Kidney tubule cell (primary cell): ENCODE measurements around the gene ICOSLG.
"Not testable (repeated sequence)": the region's sequence is repeated elsewhere in the genome, so short reads cannot be mapped to it uniquely, and the experiment has no call there.

Experiments used
- DNase-seq: peaks from one replicate; pipeline ENCODE4 v3.0.0-alpha.2; 2018; ENCODE audit warnings: low spot score

The ICOSLG gene

GRCh38 chr21:44223334-44223733, 17.4 kb downstream of the ICOSLG start:
- not testable (repeated sequence) for DNase-seq

- DNase-seq = not testable (repeated sequence)
These were observed 20.1 kb downstream of the ICOSLG start for GRCh38 chr21:44220674-44221073.

- DNase-seq = not testable (repeated sequence)
These were observed 22.3 kb downstream of the ICOSLG start for GRCh38 chr21:44218461-44218860.

GRCh38 chr21:44211978-44212377, 28.8 kb downstream of the ICOSLG start:
- DNase-seq = not testable (repeated sequence)

- not testable (repeated sequence) for DNase-seq
These were observed 29.2 kb downstream of the ICOSLG start for GRCh38 chr21:44211574-44211973.

GRCh38 chr21:44207860-44208646, 32.7 kb downstream of the ICOSLG start:
- peak; percentile 0 for DNase-seq

GRCh38 chr21:44206698-44207676, 33.8 kb downstream of the ICOSLG start:
- not testable (repeated sequence) for DNase-seq

- DNase-seq = not testable (repeated sequence)
These were observed 34.6 kb downstream of the ICOSLG start for GRCh38 chr21:44206187-44206586.

- DNase-seq = not testable (repeated sequence)
These were observed 38.0 kb downstream of the ICOSLG start for GRCh38 chr21:44202590-44203299.

- DNase-seq = not testable (repeated sequence)
These were observed 40.7 kb downstream of the ICOSLG start for GRCh38 chr21:44199997-44200396.

GRCh38 chr21:44199448-44199847, 41.3 kb downstream of the ICOSLG start:
- peak; percentile 0 for DNase-seq

- DNase-seq = not testable (repeated sequence)
These were observed 43.6 kb downstream of the ICOSLG start for GRCh38 chr21:44197156-44197516.

GRCh38 chr21:44196212-44197155, 44.3 kb downstream of the ICOSLG start:
- DNase-seq = not testable (repeated sequence)

- DNase-seq = not testable (repeated sequence)
These were observed 45.9 kb downstream of the ICOSLG start for GRCh38 chr21:44194888-44195287.

GRCh38 chr21:44194451-44194850, 46.3 kb downstream of the ICOSLG start:
- DNase-seq = not testable (repeated sequence)

- DNase-seq = not testable (repeated sequence)
These were observed 47.6 kb downstream of the ICOSLG start for GRCh38 chr21:44193108-44193507.

GRCh38 chr21:44190349-44191271, 50.1 kb downstream of the ICOSLG start:
- DNase-seq = not testable (repeated sequence)

GRCh38 chr21:44184862-44185261, 55.9 kb downstream of the ICOSLG start:
- not testable (repeated sequence) for DNase-seq

GRCh38 chr21:44182202-44182601, 58.5 kb downstream of the ICOSLG start:
- DNase-seq = not testable (repeated sequence)

- not testable (repeated sequence) for DNase-seq
These were observed 59.2 kb downstream of the ICOSLG start for GRCh38 chr21:44181506-44181905.
